WTC11 (cell line): ENCODE measurements around the gene SHTN1. TPM values are rescaled to one million over a fixed set of nuclear protein-coding genes. Genes with fewer than 3 reads are reported as not detected.

Experiments used
- ATAC-seq: fragments of 200-7000 bp; cut with Tn5 transposase; 2 replicates; pipeline ENCODE4 v1.10.0; 2021; ENCODE audit warnings: mild to moderate bottlenecking, moderate library complexity
- CTCF ChIA-PET: fragments of 300-600 bp; sonication (Branson Sonifier 250); formaldehyde crosslinking; loops from one replicate; lab custom pipeline; 2021; ENCODE audit warnings: antibody characterized with exemption; lab: Charles Lee
- POLR2A ChIA-PET: fragments of 350-600 bp; sonication (Branson Sonifier 250); formaldehyde crosslinking; loops from one replicate; lab custom pipeline; 2021; ENCODE audit warnings: antibody characterized with exemption; lab: Charles Lee
- DNase-seq: peaks from one replicate; pipeline ENCODE4 v3.0.0; 2021; ENCODE audit warnings: low spot score
- H3K27ac Mint-ChIP-seq: 2 replicates; pipeline ENCODE4 v1.8.0; 2021; ENCODE audit warnings: mixed read lengths
- H3K27me3 Mint-ChIP-seq: 2 replicates; pipeline ENCODE4 v1.8.0; 2021; ENCODE audit warnings: low read depth, mild to moderate bottlenecking, moderate library complexity, mixed read lengths
- H3K36me3 Mint-ChIP-seq: 2 replicates; pipeline ENCODE4 v1.8.0; 2021; ENCODE audit warnings: mixed read lengths
- H3K4me1 Mint-ChIP-seq: 2 replicates; pipeline ENCODE4 v1.8.0; 2022; ENCODE audit warnings: mixed read lengths
- H3K4me3 Mint-ChIP-seq: 2 replicates; pipeline ENCODE4 v1.8.0; 2021; ENCODE audit warnings: mild to moderate bottlenecking, moderate library complexity, mixed read lengths
- H3K9me3 Mint-ChIP-seq: 2 replicates; pipeline ENCODE4 v1.8.0; 2021; ENCODE audit warnings: mixed read lengths
- AFF4 ChIP-seq: sonication (generic); formaldehyde crosslinking; IDR thresholded peaks from 2 replicates; pipeline ENCODE4 v1.8.1; 2023; ENCODE audit warnings: mild to moderate bottlenecking, missing genetic modification reagents, borderline replicate concordance
- ATF6 ChIP-seq: sonication (generic); formaldehyde crosslinking; IDR thresholded peaks from 2 replicates; pipeline ENCODE4 v1.8.1; 2023; ENCODE audit warnings: mild to moderate bottlenecking, missing genetic modification reagents
- FOXK1 ChIP-seq: sonication (generic); formaldehyde crosslinking; IDR thresholded peaks from 2 replicates; pipeline ENCODE4 v1.8.0; 2022; ENCODE audit warnings: mild to moderate bottlenecking, moderate library complexity, missing genetic modification reagents
- FOXP1 ChIP-seq: sonication (generic); formaldehyde crosslinking; IDR thresholded peaks from 2 replicates; pipeline ENCODE4 v1.8.0; 2022; ENCODE audit warnings: missing genetic modification reagents, mild to moderate bottlenecking, moderate library complexity, borderline replicate concordance
- GABPB1 ChIP-seq: sonication (generic); formaldehyde crosslinking; IDR thresholded peaks from 2 replicates; pipeline ENCODE4 v1.8.1; 2023; ENCODE audit warnings: mild to moderate bottlenecking, missing genetic modification reagents
- IRF1 ChIP-seq: sonication (generic); formaldehyde crosslinking; IDR thresholded peaks from 2 replicates; pipeline ENCODE4 v1.8.0; 2023; ENCODE audit warnings: missing genetic modification reagents
- JUN ChIP-seq: sonication (generic); formaldehyde crosslinking; IDR thresholded peaks from 2 replicates; pipeline ENCODE4 v1.8.0; 2023; ENCODE audit warnings: mild to moderate bottlenecking, missing genetic modification reagents
- MYBL2 ChIP-seq: sonication (generic); formaldehyde crosslinking; IDR thresholded peaks from 2 replicates; pipeline ENCODE4 v1.8.1; 2023; ENCODE audit warnings: mild to moderate bottlenecking, moderate library complexity, missing genetic modification reagents
- SMAD3 ChIP-seq: sonication (generic); formaldehyde crosslinking; IDR thresholded peaks from 2 replicates; pipeline ENCODE4 v1.8.0; 2022; ENCODE audit warnings: missing genetic modification reagents, mild to moderate bottlenecking, borderline replicate concordance
- TEAD1 ChIP-seq: sonication (generic); formaldehyde crosslinking; IDR thresholded peaks from 2 replicates; pipeline ENCODE4 v1.8.0; 2022; ENCODE audit warnings: mild to moderate bottlenecking, missing genetic modification reagents
- USF1 ChIP-seq: sonication (generic); formaldehyde crosslinking; IDR thresholded peaks from 2 replicates; pipeline ENCODE4 v1.8.0; 2022; ENCODE audit warnings: mild to moderate bottlenecking, missing genetic modification reagents
- ZMAT4 ChIP-seq: fragments of 250-450 bp; sonication (Bioruptor Pico); IDR thresholded peaks from 2 replicates; pipeline ENCODE4 v1.9.0; 2021; ENCODE audit warnings: mild to moderate bottlenecking
- ZNF219 ChIP-seq: sonication (generic); formaldehyde crosslinking; IDR thresholded peaks from 2 replicates; pipeline ENCODE4 v1.8.0; 2023; ENCODE audit warnings: missing genetic modification reagents, mild to moderate bottlenecking, borderline replicate concordance
- ZNF263 ChIP-seq: sonication (generic); formaldehyde crosslinking; IDR thresholded peaks from 2 replicates; pipeline ENCODE4 v1.8.1; 2022; ENCODE audit warnings: low read depth, mild to moderate bottlenecking, moderate library complexity, missing genetic modification reagents
- total RNA-seq: library from RNA; stranded (reverse); gene quantifications from 3 replicates; pipeline ENCODE4 v1.2.3, GENCODE V29; 2021
- TF ChIP-seq, protein P1 (sequence below): sonication (generic); formaldehyde crosslinking; IDR thresholded peaks from 2 replicates; pipeline ENCODE4 v1.8.0; 2022; ENCODE audit warnings: mild to moderate bottlenecking, missing genetic modification reagents
- TF ChIP-seq, protein P2 (sequence below): sonication (generic); formaldehyde crosslinking; IDR thresholded peaks from 2 replicates; pipeline ENCODE4 v1.8.1; 2022; ENCODE audit warnings: mild to moderate bottlenecking, missing genetic modification reagents, moderate library complexity, borderline replicate concordance
- TF ChIP-seq, protein P3 (sequence below): sonication (generic); formaldehyde crosslinking; IDR thresholded peaks from 2 replicates; pipeline ENCODE4 v1.8.1; 2022; ENCODE audit warnings: mild to moderate bottlenecking, moderate library complexity, missing genetic modification reagents
- TF ChIP-seq, protein P4 (sequence below): sonication (generic); formaldehyde crosslinking; IDR thresholded peaks from 2 replicates; pipeline ENCODE4 v1.8.1; 2022; ENCODE audit warnings: low read depth, mild to moderate bottlenecking, moderate library complexity, missing genetic modification reagents, borderline replicate concordance

Gene SHTN1
- total RNA-seq, 1 experiment from 2014 or later, result 11.0 TPM

- Mint-ChIP-seq H3K36me3 (no peaks in the 10 kb centered on the region), H3K4me3 (peak overlapping the region; percentile 76), H3K4me1 (peaks cover 14% of the 10 kb centered on the region), H3K27me3 (peaks cover 21% of the 10 kb centered on the region), H3K27ac (no peak overlapping the region), H3K9me3 (no peaks in the 10 kb centered on the region)
- DNase-seq (peak; percentile 43), ATAC-seq (peak; percentile 59)
- ChIA-PET CTCF (interaction anchor here (0.6 to 1.9 kb wide), 13 partner anchors 8 to 216 kb away, joined by 3 to 10 read pairs (median 3); partner anchors contain the start of gene ENO4), POLR2A (no interaction called here)
- TF ChIP-seq FOXK1 (CRISPR knock-in tag), result no peak
- no peak for TF ChIP-seq ZMAT4
- no peak for TF ChIP-seq JUN (CRISPR knock-in tag)
- no peak for TF ChIP-seq AFF4 (CRISPR knock-in tag)
- TF ChIP-seq, protein P1, sequence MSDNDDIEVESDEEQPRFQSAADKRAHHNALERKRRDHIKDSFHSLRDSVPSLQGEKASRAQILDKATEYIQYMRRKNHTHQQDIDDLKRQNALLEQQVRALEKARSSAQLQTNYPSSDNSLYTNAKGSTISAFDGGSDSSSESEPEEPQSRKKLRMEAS, result peak; percentile 32; the same call in 1 of the 2 replicates
- TF ChIP-seq FOXP1, result 0 out of 2 replicates have a peak, but pooled peaks have one; percentile 16
- no peak for TF ChIP-seq MYBL2 (CRISPR knock-in tag)
- peak; percentile 40; the same call in 1 of the 2 replicates for TF ChIP-seq TEAD1
- peak; percentile 22; the same call in 1 of the 2 replicates for TF ChIP-seq GABPB1
- no peak for TF ChIP-seq ZNF263 (CRISPR knock-in tag)
- peak; percentile 46; the same call in 1 of the 2 replicates for TF ChIP-seq ZNF219 (CRISPR knock-in tag)
- TF ChIP-seq, protein P2, sequence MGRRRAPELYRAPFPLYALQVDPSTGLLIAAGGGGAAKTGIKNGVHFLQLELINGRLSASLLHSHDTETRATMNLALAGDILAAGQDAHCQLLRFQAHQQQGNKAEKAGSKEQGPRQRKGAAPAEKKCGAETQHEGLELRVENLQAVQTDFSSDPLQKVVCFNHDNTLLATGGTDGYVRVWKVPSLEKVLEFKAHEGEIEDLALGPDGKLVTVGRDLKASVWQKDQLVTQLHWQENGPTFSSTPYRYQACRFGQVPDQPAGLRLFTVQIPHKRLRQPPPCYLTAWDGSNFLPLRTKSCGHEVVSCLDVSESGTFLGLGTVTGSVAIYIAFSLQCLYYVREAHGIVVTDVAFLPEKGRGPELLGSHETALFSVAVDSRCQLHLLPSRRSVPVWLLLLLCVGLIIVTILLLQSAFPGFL (CRISPR knock-in tag), result no peak
- no peak for TF ChIP-seq IRF1 (CRISPR knock-in tag)
- no peak for TF ChIP-seq ATF6 (CRISPR knock-in tag)
- TF ChIP-seq, protein P3, sequence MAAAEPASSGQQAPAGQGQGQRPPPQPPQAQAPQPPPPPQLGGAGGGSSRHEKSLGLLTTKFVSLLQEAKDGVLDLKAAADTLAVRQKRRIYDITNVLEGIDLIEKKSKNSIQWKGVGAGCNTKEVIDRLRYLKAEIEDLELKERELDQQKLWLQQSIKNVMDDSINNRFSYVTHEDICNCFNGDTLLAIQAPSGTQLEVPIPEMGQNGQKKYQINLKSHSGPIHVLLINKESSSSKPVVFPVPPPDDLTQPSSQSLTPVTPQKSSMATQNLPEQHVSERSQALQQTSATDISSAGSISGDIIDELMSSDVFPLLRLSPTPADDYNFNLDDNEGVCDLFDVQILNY (CRISPR knock-in tag), result no peak
- 0 out of 2 replicates have a peak, but pooled peaks have one; percentile 19 for TF ChIP-seq USF1
- TF ChIP-seq SMAD3 (CRISPR knock-in tag), result 0 out of 2 replicates have a peak, but pooled peaks have one; percentile 20
- TF ChIP-seq, protein P4, sequence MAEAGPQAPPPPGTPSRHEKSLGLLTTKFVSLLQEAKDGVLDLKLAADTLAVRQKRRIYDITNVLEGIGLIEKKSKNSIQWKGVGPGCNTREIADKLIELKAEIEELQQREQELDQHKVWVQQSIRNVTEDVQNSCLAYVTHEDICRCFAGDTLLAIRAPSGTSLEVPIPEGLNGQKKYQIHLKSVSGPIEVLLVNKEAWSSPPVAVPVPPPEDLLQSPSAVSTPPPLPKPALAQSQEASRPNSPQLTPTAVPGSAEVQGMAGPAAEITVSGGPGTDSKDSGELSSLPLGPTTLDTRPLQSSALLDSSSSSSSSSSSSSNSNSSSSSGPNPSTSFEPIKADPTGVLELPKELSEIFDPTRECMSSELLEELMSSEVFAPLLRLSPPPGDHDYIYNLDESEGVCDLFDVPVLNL (CRISPR knock-in tag), result no peak
These were observed 561 bp downstream of the SHTN1 start for GRCh38 chr10:117004227-117005025.
